GM21360 (cell line): ENCODE measurements around the gene TOX2.

Experiments used
- ATAC-seq: cut with Tn5 transposase; IDR thresholded peaks from one replicate; pipeline ENCODE4 v1.9.1; 2021; ENCODE audit warnings: mild to moderate bottlenecking, moderate library complexity; ENCODE audit not compliant: unreplicated experiment

The TOX2 gene

DNA sequence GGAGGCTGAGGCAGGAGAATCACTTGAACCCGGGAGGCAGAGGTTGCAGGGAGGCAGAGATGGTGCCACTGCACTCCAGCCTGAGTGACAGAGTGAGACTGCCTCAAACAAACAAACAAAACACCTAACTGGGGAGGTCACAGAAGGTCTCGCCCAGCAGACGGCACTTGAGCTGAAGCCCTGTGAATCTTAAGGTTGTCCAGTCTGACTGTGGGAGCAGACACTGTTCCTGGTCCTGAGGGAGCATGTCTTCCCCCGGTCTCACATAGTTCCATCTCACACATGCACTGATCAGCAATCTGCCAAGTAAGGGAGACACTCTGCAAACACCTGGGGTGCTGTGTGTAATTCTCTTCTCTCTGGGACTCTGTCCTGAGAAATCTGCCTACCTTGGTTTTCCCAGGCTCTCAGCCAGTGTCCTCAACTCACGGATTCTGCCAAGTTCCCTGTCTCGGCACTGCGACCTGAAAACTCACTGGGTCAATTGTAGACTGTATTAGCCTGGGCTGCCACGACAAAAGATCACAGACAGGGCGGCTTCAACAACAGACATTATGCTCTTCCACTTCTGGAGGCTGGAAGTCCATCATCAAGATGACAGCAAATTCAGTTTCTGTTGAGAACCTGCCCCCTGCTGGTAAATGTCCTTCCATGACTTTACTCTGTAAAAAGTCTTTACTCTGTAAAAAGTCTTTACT lies 178.0 kb downstream of the TOX2 start:
- no peak for ATAC-seq

- no peak for ATAC-seq
Observed at GRCh38 chr20:44093249-44093582, 178.6 kb downstream of the TOX2 start.

DNA sequence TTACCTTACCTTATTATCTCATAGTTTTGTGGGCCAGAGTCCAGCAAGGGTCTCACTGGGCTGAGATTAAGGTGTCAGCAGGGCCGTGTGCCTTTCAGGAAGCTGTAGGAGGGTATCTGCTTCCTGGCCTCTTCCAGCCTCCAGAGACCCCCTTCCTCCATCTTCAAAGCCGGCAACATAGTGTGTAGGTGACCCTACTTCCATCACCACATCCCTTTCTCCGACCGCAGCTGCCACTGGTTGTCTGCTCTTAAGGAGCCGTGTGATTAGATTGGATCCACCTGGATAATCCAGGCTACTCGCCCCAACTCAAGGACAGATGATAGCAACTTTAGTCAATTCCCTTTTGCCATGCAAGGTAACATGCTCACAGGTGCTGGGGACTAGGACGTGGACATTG lies 181.2 kb downstream of the TOX2 start:
- no peak for ATAC-seq

GRCh38 chr20:44097521-44098255 lies 183.0 kb downstream of the TOX2 start:
- no peak for ATAC-seq

- ATAC-seq = no peak
Observed at GRCh38 chr20:44098256-44098630, 183.6 kb downstream of the TOX2 start.

DNA sequence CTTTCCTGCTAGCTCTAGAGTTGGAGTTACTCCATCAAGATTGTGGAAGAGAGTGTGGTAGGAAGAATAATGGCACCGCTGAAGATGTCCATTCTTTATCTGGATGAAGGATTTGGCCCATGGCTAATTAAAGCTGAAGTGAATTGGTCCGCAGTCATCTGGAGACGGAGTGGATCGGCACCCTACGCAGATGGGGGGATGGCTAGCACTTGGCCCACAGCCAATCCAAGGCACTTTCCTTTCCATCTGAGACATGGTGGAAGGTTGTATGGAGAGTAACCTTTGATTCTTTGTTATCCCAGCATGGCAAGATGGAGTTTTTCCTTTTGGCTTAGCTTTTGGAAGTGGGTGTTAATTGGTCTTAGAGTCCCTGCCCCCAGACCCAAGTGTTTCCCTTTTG lies 184.0 kb downstream of the TOX2 start:
- ATAC-seq = no peak

- no peak for ATAC-seq
Observed at GRCh38 chr20:44099832-44100231, 185.2 kb downstream of the TOX2 start.

DNA sequence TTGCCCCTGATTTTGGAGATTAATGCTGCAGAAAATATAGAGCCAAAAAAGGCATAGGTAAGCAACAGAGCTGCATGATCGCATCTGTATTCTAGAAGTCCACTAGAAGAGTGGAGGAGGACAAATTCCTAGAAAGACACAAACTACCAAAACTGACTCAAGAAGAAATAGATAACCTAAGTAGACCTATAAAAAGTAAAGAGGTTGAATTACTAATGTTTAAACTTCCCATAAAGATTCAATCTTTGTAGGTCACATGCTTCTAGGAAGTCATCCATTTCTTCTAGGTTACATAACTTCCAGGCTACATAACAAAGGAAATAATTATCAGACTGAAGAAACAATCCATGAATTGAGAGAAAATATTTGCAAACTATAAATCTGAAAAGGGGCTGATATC lies 187.9 kb downstream of the TOX2 start:
- no peak for ATAC-seq

DNA sequence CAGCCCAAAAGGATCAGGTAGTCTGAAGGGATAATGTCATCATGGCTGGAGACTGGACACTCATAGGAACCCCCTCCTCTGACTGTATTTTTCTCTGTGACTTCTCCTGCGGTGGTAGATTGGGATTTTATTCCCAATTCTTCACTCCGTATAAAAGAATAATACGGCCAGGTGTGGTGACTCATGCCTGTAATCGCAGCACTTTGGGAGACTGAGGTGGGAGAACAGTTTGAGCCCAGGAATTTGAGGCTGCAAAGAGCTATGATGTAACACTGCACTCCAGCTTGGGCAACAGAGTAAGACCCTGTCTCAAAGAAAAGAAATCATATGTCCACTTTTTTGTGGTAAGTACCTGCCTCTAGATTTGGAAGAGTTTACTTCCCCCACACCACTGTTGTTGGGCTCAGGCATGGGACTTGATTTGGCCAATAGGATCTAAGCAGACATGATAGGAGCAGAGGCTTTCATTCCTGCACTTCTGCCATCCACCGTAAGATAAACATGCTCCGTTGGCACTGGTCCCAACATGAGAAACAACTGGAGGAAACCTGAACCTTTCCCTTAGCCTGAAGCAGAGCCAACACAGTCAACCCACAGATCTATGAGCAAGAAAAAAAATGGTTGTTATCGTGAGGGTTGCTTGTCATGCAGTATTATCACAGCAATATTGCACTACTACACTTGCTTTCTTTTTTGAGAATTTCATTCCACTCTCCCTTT lies 190.3 kb downstream of the TOX2 start:
- no peak for ATAC-seq

GRCh38 chr20:44106615-44107014 lies 192.0 kb downstream of the TOX2 start:
- ATAC-seq = no peak

GRCh38 chr20:44109951-44110361 lies 195.3 kb downstream of the TOX2 start:
- no peak for ATAC-seq

GRCh38 chr20:44110816-44111568 lies 196.3 kb downstream of the TOX2 start:
- ATAC-seq = no peak

DNA sequence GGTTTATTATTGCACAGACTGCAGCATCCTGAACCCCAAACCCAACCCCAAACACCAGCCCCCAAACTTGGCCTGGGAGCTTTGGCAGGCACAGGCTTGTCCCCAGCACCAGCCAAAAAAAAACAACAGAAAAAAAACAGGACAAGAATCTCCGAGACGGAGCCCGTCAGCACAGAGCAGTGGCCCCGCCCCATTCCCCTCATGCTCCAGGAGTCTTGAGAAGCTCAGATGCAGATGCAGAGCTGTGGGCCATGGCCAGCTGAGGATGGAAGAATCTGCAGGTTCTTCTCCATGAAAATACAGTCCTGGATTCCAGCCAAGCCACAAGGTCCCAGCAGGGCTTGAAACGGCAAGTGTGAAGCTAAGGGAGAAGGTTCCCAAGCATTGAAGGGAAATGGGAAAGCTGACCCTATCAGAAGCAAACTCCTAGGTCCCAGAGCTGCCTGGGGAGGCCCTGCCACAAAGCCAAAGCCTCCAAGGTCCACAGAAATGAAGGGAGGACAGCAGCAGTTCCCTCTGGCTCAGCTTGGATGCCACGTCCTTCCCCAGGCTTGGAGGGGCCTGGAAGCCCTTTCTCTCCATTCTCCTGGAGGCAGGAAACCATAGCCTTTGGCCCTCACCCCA lies 197.2 kb downstream of the TOX2 start:
- no peak for ATAC-seq

GRCh38 chr20:44112456-44112855 lies 197.8 kb downstream of the TOX2 start:
- ATAC-seq = no peak

- ATAC-seq = no peak
Observed at GRCh38 chr20:44112889-44113617, 198.4 kb downstream of the TOX2 start.

GRCh38 chr20:44113618-44114376 lies 199.1 kb downstream of the TOX2 start:
- ATAC-seq = no peak

- ATAC-seq = no peak
Observed at GRCh38 chr20:44115181-44115580, 200.5 kb downstream of the TOX2 start.

DNA sequence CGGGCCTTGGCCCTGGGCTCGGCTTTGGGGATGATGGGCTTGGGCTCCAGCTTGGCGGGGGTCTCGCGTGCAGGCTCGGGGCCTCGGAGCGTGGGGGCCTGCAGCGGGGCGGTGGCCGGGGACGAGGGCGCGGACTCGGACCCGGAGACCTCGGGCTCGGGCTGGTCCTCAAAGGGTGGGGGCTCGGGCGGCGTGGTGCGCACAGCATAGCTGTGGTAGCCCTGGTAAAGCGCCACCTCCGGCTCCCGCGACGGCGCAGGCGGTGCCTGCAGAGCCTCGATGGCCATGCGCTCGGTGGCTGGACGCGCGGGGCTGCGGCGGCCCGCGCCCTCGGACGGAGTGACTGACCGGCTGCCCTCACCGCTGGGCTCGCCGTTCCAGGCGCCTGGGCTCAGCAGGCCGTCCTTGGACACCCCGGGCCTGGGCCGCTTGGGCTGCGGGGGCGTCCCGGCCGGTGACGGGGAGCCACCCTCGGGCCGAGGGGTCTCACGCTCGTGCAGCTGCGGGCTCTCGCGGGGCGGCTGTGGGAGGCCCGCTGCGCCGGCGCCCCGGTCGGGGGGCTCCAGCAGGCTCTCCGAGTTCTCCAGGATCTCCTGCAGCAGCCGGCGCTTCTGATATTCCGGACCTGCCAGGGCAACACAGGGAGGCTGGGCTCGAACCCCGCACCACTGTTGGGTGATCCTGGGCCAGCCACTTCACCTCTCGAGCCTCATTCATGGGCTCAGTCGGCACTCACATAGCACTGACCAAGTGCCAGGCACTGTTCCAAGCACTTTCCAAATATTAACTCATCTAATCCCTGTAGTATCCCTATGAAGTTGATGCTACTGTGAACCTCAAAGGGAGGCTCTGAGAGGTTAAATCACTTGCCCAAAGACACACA lies 201.4 kb downstream of the TOX2 start:
- no peak for ATAC-seq
